HG02571 (cell line): ENCODE results near the gene DSCAM.

Experiments
- ATAC-seq: cut with Tn5 transposase; IDR thresholded peaks from one replicate; pipeline ENCODE4 v1.9.1; 2021; ENCODE audit warnings: mild to moderate bottlenecking, moderate library complexity; ENCODE audit not compliant: unreplicated experiment

Gene DSCAM

DNA sequence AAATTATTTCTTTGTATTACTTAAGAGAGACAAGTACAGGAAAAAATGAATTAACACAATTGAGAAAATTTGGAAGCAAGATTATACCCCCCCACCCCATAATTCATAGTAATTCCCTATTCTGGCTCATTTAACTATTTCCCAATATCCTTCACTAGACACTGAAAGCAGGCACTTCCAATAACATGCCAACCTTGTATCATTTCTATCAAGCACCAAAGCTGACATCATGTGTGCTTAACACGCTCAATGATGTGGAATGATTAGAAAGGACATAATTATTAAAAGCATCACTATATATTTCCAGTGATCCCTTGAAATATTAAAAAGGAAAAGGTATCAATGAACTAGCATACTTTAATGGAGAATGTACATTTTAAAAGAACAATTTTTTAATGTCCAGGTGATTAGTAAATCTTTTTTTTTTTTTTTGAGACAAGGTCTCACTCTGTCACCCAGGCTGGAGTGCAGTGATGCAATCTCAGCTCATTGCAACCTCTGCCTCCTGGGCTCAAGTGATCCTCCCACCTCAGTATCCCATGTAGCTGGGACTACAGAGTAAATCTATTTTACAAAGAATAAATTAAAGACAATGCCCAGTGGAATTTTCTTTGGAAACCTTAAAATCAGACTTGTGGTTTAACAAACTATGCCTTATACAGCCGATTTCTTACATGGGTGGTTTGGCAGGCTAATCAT lies 443.9 kb downstream of the DSCAM start:
- ATAC-seq = no peak

DNA sequence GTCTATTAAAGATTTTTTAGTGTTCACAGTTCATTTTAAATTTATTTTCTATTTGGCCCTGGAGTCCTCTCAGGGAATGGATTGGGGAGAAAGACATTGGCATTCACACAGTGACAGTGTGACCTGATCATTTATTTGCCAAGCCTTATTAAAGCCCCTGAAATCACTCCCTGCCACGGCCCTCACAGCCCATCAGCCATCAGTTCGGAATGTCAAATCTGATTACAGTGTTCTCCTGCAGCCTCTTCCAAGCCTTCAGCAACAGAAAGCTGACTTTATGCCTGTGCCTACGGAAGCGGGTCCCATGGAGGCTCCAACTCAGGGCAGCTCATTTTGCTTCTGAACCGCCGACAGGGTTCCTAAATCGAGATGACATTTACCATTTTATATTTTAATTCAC lies 451.2 kb downstream of the DSCAM start:
- ATAC-seq = no peak

DNA sequence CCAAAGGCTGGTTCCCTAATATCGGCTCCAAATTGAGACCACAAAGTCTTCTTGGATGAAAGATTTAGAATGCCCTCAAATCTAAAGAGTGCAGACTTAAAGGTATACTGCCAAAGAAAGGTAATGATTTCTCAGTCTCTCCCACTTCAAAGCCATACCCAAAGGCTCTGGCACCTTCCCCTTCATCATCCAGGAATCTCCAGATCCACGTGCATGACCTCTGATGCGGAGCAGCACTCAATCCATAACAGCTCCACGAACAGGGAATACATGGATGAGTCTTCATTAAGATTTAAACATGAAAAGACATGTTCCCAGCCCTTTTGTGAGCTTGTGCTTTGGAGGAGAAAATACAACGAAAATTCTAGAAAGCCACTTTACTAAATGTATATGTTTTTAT lies 453.9 kb downstream of the DSCAM start:
- no peak for ATAC-seq

DNA sequence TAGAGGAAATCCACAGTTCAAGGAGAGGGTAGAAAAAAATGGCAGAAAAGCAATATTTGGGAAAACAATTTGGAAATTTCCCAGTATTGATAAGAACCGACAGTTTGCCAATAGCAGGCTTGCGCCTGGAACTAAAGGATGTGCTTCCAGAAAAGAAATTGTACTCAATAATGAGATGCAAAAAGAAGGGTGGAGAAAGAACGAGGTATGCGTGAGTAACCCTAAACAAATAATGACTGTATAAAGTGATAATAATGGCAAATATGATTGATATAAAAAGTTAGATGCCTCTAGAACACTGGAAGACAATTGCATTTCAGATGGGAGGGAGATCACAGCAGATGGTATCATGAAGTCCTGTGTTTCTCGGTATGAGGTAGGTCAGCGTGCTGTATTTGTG lies 458.9 kb downstream of the DSCAM start:
- no peak for ATAC-seq

DNA sequence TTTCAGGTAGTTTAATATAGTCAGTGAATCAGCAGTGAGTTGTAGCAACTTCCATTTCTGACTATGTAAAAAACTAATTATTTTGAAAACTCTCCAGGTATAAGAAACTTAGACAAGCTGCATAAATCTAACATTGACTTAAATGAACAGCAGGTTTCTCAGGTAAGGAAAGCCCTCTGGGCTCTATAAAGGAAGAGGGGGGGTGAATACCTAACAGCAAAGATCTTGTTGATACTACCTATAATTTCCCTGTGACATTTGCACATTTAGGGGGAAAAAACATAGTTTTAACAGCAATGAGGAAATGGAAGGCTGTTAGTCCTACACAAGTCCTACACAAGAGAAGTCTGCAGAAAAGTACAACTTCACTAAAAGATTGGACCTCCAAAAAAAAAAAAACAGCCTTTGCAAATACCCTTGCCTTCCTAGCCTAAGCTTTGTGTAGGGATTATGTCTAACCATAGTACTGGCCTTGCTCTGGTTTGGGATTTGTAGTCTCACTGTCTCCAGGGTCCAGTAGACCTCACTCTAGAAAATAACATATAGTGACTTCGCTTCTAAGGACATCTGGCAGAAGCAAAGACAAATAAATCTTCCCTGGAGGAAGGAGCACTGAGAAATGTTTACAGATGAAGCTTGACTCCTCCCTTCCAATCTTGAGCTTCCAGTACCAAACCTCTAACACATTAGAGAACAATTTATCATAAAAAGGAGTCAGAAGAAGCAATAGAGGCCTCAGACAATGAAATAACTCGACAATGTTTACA lies 459.8 kb downstream of the DSCAM start:
- no peak for ATAC-seq

DNA sequence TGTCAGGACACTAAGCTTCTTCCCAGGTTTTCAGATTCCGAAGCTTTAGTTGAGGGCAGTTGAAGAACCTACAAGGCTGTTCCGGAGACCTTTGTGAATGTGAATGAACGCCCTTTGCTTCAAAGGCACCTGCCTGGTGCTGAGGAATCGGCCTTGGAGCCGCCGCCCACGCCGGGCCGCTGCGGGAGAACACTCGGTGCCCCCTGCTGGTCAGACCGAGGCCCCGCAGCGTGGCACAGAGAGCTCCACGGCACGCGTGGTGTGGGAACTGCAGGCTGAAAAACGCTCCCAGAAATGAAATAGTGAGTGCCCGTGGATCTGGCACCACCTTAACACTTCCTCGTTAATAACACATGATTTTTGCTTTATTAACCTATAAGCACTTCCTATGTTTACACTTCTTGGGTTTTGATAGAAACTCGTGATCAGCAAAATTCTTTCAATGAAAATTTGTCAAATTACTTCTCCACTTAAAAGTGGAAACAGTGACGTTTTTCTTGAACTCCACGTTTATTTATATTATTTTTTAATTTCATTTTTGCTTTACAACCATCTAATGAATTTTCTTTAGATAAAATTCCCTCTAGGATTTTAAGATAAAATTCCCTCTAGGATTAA lies 460.6 kb downstream of the DSCAM start:
- no peak for ATAC-seq

DNA sequence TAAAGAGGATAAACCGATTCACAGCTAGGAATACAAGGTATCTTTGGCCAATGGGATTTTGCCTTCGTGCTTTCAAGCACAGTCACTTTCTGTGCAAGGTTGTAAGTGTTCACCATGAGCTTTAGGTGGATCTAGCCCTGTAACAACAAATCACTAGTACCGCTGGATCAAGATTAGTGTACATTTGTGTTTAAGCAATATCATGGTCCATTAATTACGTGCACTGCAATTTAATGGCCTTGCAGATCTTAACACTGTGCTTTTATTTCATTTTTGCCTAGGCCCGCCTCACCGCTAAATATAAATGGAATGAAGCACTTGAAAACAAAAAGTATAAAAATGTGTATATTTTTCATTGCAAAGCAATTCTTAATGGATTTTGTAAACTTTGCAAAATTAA lies 461.1 kb downstream of the DSCAM start:
- ATAC-seq = no peak

DNA sequence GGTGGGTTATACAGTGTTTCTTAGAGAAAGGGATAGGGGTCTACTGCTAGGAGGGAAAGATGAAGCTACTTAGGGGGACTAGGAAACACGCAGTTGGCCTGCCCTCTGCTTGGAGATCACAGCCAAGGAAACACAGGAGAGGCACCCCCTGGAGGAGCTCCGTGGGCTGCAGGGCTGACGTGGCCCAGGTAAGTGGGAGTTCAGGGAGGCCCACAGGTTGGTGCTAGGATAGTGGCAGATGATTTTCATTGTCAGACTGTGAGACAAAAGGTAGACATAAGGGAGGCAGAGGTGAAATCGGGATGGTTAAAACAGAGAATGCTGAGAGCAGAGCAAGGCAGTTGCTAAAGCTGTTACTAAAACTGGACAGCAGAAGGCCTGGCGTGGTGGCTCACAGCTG lies 463.0 kb downstream of the DSCAM start:
- no peak for ATAC-seq

DNA sequence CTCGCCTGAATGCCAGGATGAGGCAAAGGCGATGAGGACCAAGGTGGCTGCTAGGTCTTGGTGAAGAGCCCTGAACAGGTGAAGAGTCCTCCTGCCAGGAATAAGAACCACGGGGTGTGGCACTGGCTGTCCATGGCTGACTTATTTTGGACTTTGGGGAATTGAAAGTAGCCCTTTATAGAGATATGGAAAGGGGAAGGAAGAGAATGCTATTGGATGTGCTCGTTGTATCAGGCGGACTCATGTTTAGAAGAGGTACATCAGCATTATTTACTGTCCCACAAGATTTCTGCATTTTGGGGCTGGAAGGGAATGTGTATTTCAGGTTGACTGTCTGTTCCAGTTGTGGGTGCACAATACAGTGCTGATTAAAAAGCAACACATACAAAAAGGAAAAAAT lies 465.8 kb downstream of the DSCAM start:
- no peak for ATAC-seq

DNA sequence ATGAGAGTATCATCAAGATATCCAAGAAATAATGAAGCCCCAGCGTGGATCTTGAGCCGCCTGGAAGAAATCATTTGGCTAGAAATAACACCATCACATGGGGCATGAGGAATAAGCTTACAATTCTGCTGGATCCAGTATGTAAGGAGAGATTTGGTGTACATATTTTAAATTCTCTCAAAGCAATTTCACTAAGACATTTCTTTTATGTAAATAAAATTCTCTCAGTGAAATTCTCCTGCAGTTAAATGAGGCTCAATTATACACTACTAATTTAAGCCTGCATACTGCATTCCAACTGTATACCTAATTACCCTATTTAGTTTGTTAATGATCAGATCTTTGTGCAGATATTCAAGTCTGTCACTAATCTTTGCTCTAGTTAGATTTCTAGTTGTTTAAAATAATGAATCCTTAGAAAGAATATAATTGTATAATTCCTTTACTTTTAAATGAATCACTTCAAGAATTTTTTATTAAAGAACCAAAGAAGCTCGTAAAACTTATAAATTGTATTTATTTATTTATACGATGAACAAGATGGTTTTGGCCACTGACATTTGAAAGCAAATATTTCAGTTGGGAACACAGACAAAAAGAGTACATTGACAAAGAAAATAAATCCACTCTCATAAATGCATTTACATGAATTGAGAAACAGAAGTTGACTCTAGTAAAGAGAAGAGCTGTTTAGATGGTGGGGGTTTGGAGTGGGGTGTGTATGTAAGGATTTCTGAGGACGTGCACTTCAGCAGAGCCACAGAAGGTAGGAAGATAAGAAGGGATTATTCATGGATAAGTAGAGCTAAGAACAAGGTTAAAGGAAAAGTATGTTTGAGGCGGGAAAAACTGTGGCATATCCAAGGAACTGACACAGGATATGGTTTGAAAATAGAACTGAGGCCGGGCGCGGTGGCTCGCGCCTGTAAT lies 466.8 kb downstream of the DSCAM start:
- ATAC-seq = no peak

DNA sequence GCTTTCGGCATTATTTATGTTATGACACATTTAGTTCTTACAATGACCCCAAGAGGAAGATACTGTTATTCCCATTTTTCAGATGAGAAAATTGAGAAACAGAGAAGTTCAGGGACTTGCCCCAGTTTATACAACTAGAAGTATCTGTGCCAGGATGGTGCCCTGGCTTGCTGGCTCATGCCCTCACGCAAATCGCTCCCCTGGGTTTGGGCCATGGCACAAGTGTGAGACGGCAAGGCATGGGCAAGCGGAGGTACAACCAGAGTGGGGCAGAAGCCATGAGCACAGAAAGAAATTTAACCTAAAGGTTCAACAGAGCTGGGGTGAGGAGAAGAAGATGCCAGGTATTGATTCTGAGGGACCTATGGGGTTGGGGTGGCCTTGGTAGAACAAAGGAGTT lies 469.8 kb downstream of the DSCAM start:
- ATAC-seq = no peak

DNA sequence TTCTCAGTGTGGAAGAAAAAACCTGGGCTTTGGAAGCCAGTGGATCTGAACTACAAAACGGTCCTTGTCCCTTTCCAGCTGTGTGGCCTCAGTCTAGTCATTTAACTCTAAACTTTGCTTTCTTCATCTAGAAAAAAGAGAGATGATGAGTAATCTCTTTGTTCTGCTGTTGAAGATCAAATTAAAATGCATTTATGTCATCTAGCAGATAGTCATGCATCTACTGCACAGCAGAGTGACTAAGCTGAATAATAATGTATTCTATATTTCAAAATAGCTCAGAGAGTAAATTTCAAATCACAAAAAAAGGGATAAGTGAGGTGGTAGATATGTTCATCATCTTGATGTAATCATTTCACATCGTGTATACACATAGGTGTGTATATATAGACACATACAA lies 473.2 kb downstream of the DSCAM start:
- ATAC-seq = no peak

DNA sequence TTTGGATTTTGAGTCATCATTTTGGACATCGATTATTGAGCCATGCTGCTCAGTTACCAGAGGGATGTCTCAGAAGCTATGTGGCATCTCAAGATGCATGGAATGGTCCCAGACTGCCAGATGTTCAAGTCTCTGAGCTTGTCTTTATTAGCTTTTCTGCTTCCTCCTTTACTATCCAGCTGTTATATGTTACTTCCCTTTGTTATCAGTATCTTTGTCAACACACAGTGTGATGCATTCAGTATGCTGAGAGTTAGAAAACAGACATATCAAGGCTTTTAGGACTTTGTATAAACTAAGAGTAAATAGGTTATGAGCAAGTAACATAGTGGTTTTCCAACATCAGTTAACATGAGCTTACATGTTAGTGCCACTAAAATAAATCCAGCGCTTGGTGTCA lies 474.5 kb downstream of the DSCAM start:
- no peak for ATAC-seq

DNA sequence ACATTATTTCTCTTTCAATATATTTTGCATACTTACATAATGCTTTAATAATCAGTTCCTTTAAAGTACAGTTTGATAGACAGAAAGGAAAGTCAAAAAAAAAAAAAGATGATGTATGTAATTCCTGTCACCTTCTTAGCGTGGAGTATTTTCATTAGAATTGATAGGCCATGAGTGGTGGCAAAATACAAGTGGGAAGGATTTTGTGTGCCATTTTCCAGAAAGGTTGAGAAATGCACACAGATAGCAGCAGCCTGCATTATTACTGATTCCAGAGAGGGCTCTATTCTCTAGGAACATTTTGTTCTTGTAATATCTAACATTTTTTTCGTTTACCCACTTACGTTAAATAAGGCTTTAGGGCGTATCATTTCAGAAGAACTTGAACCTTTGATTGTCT lies 475.6 kb downstream of the DSCAM start:
- ATAC-seq = no peak

DNA sequence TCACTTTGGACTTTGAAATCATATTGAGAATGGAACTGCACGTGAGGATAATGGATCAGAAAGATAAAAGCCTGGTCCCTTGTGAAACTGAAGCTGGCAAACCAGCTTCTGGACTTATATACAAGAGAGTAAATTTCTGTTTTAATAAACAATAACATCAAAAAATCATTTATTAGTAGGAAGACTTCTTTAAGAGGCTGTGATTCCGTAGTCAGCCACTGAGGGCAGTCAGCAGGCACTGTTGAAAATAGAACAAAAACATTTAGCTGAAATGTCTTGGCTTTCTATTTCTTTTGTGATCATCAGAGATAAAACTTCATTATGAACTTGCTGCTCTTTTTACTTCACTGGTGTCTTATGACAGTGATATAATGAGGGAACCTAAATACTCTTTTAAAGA lies 490.3 kb downstream of the DSCAM start:
- ATAC-seq = no peak

DNA sequence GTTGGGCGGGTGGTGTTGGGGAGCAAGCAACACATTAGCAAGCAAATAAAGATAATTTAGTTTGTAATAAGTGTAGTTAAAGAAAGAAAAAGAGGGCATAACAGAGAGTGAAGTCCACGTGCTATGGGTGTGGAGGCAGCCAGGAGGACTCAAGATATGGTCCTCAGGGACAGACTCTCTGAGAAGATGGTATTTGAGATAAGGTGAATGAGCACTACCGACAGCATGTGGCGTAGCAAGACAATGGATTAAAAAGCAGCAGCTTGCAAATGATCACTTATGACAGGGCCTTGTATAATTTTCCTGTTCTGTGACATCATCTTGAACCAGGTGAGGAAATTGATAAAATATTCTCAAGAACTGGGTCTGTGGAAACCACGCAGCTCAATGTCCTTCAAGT lies 491.9 kb downstream of the DSCAM start:
- no peak for ATAC-seq

DNA sequence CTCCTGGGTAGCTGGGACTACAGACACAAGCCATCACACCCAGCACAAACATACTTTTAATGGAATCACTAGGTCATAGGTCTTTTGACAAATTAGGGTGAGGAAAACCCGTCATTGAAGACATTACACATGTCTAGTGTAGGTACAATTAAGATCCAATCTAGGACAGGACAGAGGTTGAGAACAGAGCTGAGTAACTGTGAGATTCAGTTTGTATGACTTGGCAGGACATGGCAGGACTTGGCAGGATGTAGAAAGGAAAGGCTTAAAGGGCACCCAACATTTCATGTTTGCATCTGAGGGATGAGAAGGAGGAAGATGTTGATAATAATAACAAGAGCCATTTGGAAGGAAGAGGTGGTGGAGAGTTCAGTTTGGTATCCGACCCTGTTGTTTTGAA lies 496.0 kb downstream of the DSCAM start:
- no peak for ATAC-seq

DNA sequence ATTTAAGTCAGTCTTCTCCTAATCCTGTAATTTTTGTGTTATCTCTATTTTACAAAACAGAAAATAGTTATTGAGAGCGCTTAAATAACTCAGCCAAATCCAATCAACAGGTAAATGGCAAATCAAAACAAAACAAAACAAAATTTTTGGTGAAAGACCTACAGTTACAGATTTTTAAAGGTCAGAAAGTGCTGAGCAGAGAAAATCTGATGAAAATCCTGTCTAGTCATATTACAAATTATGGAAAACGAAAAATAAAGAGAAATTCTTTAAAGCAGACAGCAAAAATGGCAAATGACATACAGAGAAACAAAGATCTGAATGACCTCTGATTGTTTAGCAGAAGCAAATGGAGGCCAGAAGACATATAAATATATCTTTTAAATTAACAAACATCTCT lies 497.4 kb downstream of the DSCAM start:
- ATAC-seq = no peak

DNA sequence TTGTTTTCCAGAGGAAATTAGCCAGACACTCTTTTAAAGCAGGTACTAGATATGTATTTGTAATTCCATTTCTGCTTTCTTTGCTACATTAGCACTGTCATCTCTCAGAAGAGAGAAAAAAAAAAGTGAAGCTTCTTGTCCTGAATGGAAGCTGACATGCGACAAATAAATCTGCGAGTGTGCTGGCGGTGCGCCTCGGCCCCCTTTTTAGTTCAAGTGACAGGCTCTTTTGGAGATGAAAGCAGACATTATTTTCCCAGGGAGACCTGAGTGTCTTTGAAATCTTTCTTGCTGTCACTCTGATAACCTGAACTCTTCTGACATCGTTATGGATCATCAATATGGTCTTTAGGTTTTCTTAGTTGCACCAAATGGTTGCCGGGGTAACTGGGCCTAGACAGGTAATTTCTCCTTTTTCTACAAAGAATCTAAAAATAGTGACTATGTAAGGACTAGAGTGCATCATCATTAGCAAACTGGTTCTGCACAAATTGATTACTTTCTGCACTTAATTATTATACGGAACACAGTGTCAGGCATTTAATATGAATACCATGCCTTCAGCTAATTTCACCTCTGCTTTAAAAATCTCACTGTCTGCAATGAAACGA lies 501.1 kb downstream of the DSCAM start:
- no peak for ATAC-seq

DNA sequence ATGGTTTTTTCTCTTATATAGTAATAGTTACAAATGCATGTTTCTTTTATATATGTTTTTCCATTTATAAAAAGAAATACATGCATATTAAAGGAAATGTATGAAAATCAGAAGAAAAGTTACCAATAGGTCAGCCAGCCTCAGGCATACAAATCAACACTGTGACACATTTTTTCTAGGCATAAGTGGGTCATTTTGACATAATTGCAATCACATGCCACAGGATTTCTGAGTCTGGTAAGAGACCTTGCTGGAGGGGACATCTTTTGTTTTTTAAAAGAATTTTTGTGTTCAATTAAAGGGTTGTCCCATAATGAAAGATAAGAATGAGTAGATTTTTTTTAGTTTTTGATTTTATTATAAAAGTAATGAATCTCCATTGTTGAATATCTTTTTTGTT lies 506.6 kb downstream of the DSCAM start:
- no peak for ATAC-seq

DNA sequence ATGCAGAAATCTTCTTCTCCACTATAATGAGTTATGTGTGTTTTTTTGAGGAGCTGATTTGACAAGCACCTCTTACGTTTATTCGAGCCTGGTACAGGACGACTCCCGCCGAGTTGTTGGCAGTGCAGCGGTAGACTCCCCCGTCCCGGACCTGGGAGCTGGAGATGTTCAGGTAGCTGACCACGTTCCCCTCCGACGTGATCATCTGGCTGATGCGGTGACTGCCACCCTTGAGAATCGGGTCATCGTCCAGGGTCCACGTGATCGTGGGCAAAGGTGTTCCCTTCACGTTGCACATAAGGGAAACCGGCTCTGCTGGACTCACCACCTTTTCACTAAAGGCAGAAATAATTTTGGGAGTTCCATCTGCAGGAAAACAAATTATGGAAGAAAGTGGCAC lies 507.9 kb downstream of the DSCAM start:
- no peak for ATAC-seq
